Astrocyte (in vitro differentiated cells and primary cell): ENCODE data around the gene ADGRD1. TPM values are rescaled to one million over a fixed set of nuclear protein-coding genes. Genes with fewer than 3 reads are reported as not detected.

Experiments used
- DNase-seq: peaks from one replicate; pipeline ENCODE4 v3.0.0-alpha.2; 2010; ENCODE audit warnings: low read depth
- FAIRE-seq: peaks from 2 replicates; lab custom pipeline; 2011; peaks lifted over from hg19 to GRCh38; lab: Jason Lieb, UNC
- H2AFZ ChIP-seq: 2 replicates; pipeline ENCODE4 v1.6.0; 2012; ENCODE audit warnings: low read depth, low read length, inconsistent platforms
- H3K27ac ChIP-seq: 2 replicates; pipeline ENCODE4 v1.5.1; 2011; ENCODE audit warnings: low read depth, low read length, inconsistent platforms
- H3K27me3 ChIP-seq: 2 replicates; pipeline ENCODE4 v1.6.0; 2011; ENCODE audit warnings: low read length, inconsistent platforms; ENCODE audit not compliant: insufficient read depth
- H3K36me3 ChIP-seq: 2 replicates; pipeline ENCODE4 v1.5.1; 2011; ENCODE audit warnings: low read length, inconsistent platforms; ENCODE audit not compliant: insufficient read depth
- H3K4me1 ChIP-seq: 2 replicates; pipeline ENCODE4 v1.5.1; 2011; ENCODE audit warnings: low read length, inconsistent platforms; ENCODE audit not compliant: insufficient read depth
- H3K4me2 ChIP-seq: 2 replicates; pipeline ENCODE4 v1.6.0; 2012; ENCODE audit warnings: low read length, inconsistent platforms
- H3K4me3 ChIP-seq: 2 replicates; pipeline ENCODE4 v1.5.1; 2011; ENCODE audit warnings: low read depth, mild to moderate bottlenecking, low read length, inconsistent platforms; ENCODE audit not compliant: insufficient read depth
- H3K79me2 ChIP-seq: 2 replicates; pipeline ENCODE4 v1.6.0; 2012; ENCODE audit warnings: mild to moderate bottlenecking, low read length, inconsistent platforms; ENCODE audit not compliant: insufficient read depth
- H3K9ac ChIP-seq: 2 replicates; pipeline ENCODE4 v1.6.0; 2012; ENCODE audit warnings: mild to moderate bottlenecking, low read length, inconsistent platforms
- H3K9me3 ChIP-seq: 2 replicates; pipeline ENCODE4 v1.5.1; 2012; ENCODE audit warnings: low read depth, mild to moderate bottlenecking, low read length, inconsistent platforms; ENCODE audit not compliant: insufficient read depth
- H4K20me1 ChIP-seq: 2 replicates; pipeline ENCODE4 v1.6.0; 2012; ENCODE audit warnings: low read length, inconsistent platforms; ENCODE audit not compliant: insufficient read depth
- H3K27ac Mint-ChIP-seq: one replicate; pipeline ENCODE4 v1.8.0; 2021; ENCODE audit warnings: mild to moderate bottlenecking, mixed read lengths; ENCODE audit not compliant: unreplicated experiment
- H3K27me3 Mint-ChIP-seq: one replicate; pipeline ENCODE4 v1.8.0; 2021; ENCODE audit warnings: low read depth, mixed read lengths; ENCODE audit not compliant: unreplicated experiment
- H3K36me3 Mint-ChIP-seq: one replicate; pipeline ENCODE4 v1.8.0; 2021; ENCODE audit warnings: low read depth, mixed read lengths; ENCODE audit not compliant: unreplicated experiment
- H3K4me1 Mint-ChIP-seq: one replicate; pipeline ENCODE4 v1.8.0; 2021; ENCODE audit warnings: low read depth, mixed read lengths; ENCODE audit not compliant: unreplicated experiment
- H3K4me3 Mint-ChIP-seq: one replicate; pipeline ENCODE4 v1.8.0; 2021; ENCODE audit warnings: mild to moderate bottlenecking, moderate library complexity, mixed read lengths; ENCODE audit not compliant: unreplicated experiment
- H3K9me3 Mint-ChIP-seq: one replicate; pipeline ENCODE4 v1.8.0; 2021; ENCODE audit warnings: mild to moderate bottlenecking, mixed read lengths; ENCODE audit not compliant: unreplicated experiment
- EZH2 ChIP-seq: IDR thresholded peaks from 2 replicates; pipeline ENCODE4 v1.6.1; 2012; ENCODE audit warnings: mild to moderate bottlenecking, low read length, inconsistent platforms; ENCODE audit not compliant: insufficient read depth
- total RNA-seq: library from RNA; stranded (reverse); gene quantifications from 2 replicates; pipeline ENCODE4 v1.2.1, GENCODE V29; 2021
- TF ChIP-seq, protein P1 (sequence below): IDR thresholded peaks from 2 replicates; pipeline ENCODE4 v1.5.1; 2011; ENCODE audit warnings: low read depth, mild to moderate bottlenecking, inconsistent platforms, low read length, moderate library complexity; ENCODE audit not compliant: insufficient read depth

ADGRD1 gene
- total RNA-seq, 1 donor from 2014 or later, result 3.0 TPM

DNA sequence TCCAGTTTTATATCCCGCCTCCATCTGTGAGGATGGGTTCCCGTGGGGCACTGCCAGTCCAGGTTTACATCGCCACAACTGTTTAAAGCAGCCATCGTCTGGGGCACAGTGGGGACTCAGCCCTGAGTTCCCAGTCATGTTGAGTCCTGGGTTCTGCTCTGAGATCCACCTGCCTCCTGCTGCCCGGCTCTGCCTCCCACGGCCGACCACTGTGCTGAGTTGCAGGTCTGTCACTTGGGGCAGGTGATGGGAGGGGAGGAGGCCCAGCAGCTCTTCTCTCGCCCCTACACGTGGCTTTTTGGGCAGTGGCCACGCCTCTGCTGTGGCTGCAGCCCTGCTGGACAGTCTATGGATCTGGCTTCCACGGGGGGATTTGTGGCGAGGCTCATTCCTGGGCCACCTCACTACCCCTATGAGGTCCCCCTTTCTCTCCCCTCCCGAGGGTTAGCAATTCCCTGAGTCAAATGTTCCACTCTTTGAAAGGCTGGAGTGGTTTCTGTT lies 143.0 kb downstream of the ADGRD1 start:
- no peak for FAIRE-seq
- no peaks in the 10 kb centered on the region for H3K36me3 Mint-ChIP-seq
- H3K4me3 Mint-ChIP-seq, result no peak overlapping the region
- TF ChIP-seq, protein P1, sequence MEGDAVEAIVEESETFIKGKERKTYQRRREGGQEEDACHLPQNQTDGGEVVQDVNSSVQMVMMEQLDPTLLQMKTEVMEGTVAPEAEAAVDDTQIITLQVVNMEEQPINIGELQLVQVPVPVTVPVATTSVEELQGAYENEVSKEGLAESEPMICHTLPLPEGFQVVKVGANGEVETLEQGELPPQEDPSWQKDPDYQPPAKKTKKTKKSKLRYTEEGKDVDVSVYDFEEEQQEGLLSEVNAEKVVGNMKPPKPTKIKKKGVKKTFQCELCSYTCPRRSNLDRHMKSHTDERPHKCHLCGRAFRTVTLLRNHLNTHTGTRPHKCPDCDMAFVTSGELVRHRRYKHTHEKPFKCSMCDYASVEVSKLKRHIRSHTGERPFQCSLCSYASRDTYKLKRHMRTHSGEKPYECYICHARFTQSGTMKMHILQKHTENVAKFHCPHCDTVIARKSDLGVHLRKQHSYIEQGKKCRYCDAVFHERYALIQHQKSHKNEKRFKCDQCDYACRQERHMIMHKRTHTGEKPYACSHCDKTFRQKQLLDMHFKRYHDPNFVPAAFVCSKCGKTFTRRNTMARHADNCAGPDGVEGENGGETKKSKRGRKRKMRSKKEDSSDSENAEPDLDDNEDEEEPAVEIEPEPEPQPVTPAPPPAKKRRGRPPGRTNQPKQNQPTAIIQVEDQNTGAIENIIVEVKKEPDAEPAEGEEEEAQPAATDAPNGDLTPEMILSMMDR, result no peak
- no peak for TF ChIP-seq EZH2
- Histone ChIP-seq H2AFZ (no peak overlapping the region), H3K9me3 (peaks cover 5% of the 10 kb centered on the region), H3K4me1 (no peaks in the 10 kb centered on the region), H3K36me3 (no peaks in the 10 kb centered on the region), H4K20me1 (no peaks in the 10 kb centered on the region), H3K79me2 (no peaks in the 10 kb centered on the region), H3K27ac (no peak overlapping the region), H3K9ac (no peak overlapping the region), H3K27me3 (no peaks in the 10 kb centered on the region), H3K4me3 (no peak overlapping the region), H3K4me2 (no peak overlapping the region)
- DNase-seq, result no peak
- H3K4me1 Mint-ChIP-seq, result no peaks in the 10 kb centered on the region
- H3K27ac Mint-ChIP-seq, result no peak overlapping the region
- peaks cover 19% of the 10 kb centered on the region for H3K27me3 Mint-ChIP-seq
- no peaks in the 10 kb centered on the region for H3K9me3 Mint-ChIP-seq

DNA sequence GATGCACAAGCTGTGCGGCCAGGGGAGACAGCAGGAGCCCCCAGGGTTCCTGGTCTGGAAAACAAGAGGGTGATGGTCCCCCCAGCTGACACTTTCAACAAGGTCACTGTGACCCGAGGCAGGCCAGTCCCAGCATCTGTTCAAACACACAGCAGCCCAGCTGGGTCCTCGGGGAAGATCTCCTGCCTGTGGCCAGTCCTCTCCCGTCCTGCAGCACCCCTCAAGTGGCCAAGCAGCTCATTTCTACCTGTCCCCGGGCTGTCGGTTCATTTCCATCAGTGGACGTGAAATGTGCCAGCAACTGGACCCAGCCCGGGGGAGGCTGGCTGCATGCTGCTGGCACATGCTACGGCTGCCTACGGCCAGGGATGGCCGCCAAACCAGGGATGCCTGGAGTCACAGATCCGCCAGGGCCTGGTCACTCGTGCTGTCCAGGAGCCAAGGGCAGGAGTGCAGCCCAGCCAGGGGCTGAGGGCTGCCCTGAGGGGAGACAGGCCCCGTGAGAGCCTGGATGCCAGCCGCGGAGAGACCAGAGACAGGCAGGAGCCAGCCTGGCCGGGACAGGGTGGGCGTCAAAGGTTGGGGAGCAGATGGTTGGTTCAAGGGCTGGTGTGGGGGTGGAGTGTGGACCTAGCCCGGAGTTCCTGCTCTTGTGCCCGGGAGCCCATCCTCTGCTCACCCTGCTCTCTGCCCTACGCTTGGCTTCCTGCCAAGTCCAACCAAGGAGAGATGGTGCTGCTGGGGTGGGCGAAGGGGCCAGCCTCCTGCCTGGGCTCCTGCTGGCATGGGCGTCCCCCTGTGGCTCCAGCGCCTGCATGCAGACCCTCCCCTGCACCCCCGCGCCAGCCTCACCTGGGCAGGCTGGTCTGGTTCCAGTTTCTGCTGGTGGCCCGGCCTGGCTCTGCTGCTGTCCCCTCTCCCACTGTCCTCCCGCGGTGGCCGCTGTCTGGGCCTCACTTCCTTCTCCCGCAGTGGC lies 143.8 kb downstream of the ADGRD1 start:
- Histone ChIP-seq H3K36me3 (no peaks in the 10 kb centered on the region), H3K4me2 (no peak overlapping the region), H4K20me1 (no peaks in the 10 kb centered on the region), H3K79me2 (no peaks in the 10 kb centered on the region), H2AFZ (no peak overlapping the region), H3K9ac (no peak overlapping the region), H3K9me3 (peaks cover 5% of the 10 kb centered on the region), H3K4me1 (no peaks in the 10 kb centered on the region), H3K4me3 (no peak overlapping the region), H3K27me3 (no peaks in the 10 kb centered on the region), H3K27ac (no peak overlapping the region)
- Mint-ChIP-seq H3K4me3 (no peak overlapping the region), H3K4me1 (no peaks in the 10 kb centered on the region), H3K36me3 (no peaks in the 10 kb centered on the region), H3K9me3 (peaks cover 3% of the 10 kb centered on the region), H3K27ac (no peak overlapping the region), H3K27me3 (peaks cover 19% of the 10 kb centered on the region)
- DNase-seq, result no peak
- FAIRE-seq, result no peak
- TF ChIP-seq, protein P1, result no peak
- no peak for TF ChIP-seq EZH2
